SK-N-SH (cell line): ENCODE data around the gene SDC3. TPM values are rescaled to one million over a fixed set of nuclear protein-coding genes. Genes with fewer than 3 reads are reported as not detected.

ENCODE experiments used
- CTCF ChIA-PET: fragments of 300-600, 350-600 bp; formaldehyde crosslinking; extraction: SDS; loops from one replicate; lab custom pipeline; 2021; lab: Yijun Ruan, JAX
- POLR2A ChIA-PET: fragments of 350-600 bp; sonication (Branson Sonifier 250); formaldehyde crosslinking; extraction: SDS; loops from one replicate; lab custom pipeline; 2020; ENCODE audit warnings: antibody characterized with exemption, inconsistent platforms; lab: Yijun Ruan, JAX
- DNase-seq: peaks from one replicate; pipeline ENCODE4 v3.0.0; 2012
- H2AFZ ChIP-seq: fragments of 200-600 bp; sonication (generic); 2 replicates; pipeline ENCODE4 v1.8.1; 2016; ENCODE audit warnings: antibody characterized with exemption, mild to moderate bottlenecking, low read depth
- H3F3A ChIP-seq: fragments of 200-600 bp; sonication (generic); replicated peaks from 2 replicates; pipeline ENCODE3; 2016; ENCODE audit warnings: antibody characterized with exemption, mild to moderate bottlenecking; ENCODE audit not compliant: insufficient read depth
- H3K27ac ChIP-seq, 2 experiments: fragments of 200-500 bp in 1 of 2; fragments of 200-600 bp in 1 of 2; sonication (Bioruptor generic) in 1 of 2; sonication (generic), shearing (Covaris generic) in 1 of 2; 2 replicates each; pipeline versions ENCODE4 v1.5.1 to v1.6.1; 2014 to 2016; ENCODE audit warnings: low read depth in 2 of 2, inconsistent platforms in 1 of 2, low read length in 1 of 2, mild to moderate bottlenecking in 1 of 2, mixed read lengths in 1 of 2
- H3K27me3 ChIP-seq: fragments of 200-600 bp; sonication (generic), shearing (Covaris generic); 2 replicates; pipeline ENCODE4 v1.6.1; 2016; ENCODE audit warnings: mixed run types; ENCODE audit not compliant: insufficient read depth
- H3K36me3 ChIP-seq, 2 experiments: fragments of 200-500 bp in 1 of 2; fragments of 200-600 bp in 1 of 2; sonication (Bioruptor generic) in 1 of 2; sonication (generic) in 1 of 2; replicated peaks in 1 of 2; 2 replicates each; pipeline versions ENCODE3 to v1.5.1; 2014 to 2016; ENCODE audit warnings: low read length in 1 of 2, mild to moderate bottlenecking in 1 of 2; ENCODE audit not compliant: insufficient read depth in 2 of 2, control insufficient read depth in 1 of 2
- H3K4me1 ChIP-seq, 2 experiments: fragments of 200-500 bp in 1 of 2; fragments of 200-600 bp in 1 of 2; sonication (Bioruptor generic) in 1 of 2; sonication (generic), shearing (Covaris generic) in 1 of 2; 2 replicates each; pipeline versions ENCODE4 v1.5.1 to v1.6.1; 2014 to 2016; ENCODE audit warnings: low read depth in 1 of 2, low read length in 1 of 2, mixed run types in 1 of 2; ENCODE audit not compliant: insufficient read depth in 2 of 2, control insufficient read depth in 1 of 2
- H3K4me2 ChIP-seq: fragments of 200-600 bp; sonication (generic), shearing (Covaris generic); 2 replicates; pipeline ENCODE4 v1.6.1; 2017; ENCODE audit warnings: mixed run types
- H3K4me3 ChIP-seq, 2 experiments: fragments of 200-500 bp in 1 of 2; fragments of 200-600 bp in 1 of 2; sonication (Bioruptor generic) in 1 of 2; sonication (generic), shearing (Covaris generic) in 1 of 2; 2 replicates each; pipeline versions ENCODE4 v1.5.1 to v1.8.1; 2014 to 2016; ENCODE audit warnings: low read depth in 2 of 2, inconsistent platforms in 1 of 2, low read length in 1 of 2, mild to moderate bottlenecking in 1 of 2, mixed read lengths in 1 of 2, moderate library complexity in 1 of 2
- H3K79me2 ChIP-seq: fragments of 200-600 bp; sonication (generic); 2 replicates; pipeline ENCODE4 v1.8.1; 2017; ENCODE audit warnings: mild to moderate bottlenecking; ENCODE audit not compliant: insufficient read depth
- H3K9ac ChIP-seq: fragments of 200-600 bp; sonication (generic); 2 replicates; pipeline ENCODE4 v1.6.1; 2017; ENCODE audit warnings: mixed run types
- H3K9me2 ChIP-seq: fragments of 200-600 bp; sonication (generic); 2 replicates; pipeline ENCODE4 v1.6.1; 2017; ENCODE audit warnings: mixed run types
- H3K9me3 ChIP-seq: fragments of 200-600 bp; sonication (generic); 2 replicates; pipeline ENCODE4 v1.6.1; 2017; ENCODE audit warnings: mixed run types, mild to moderate bottlenecking, moderate library complexity
- H4K20me1 ChIP-seq: fragments of 200-600 bp; sonication (generic); 2 replicates; pipeline ENCODE4 v1.6.1; 2017; ENCODE audit warnings: mild to moderate bottlenecking, mixed run types; ENCODE audit not compliant: insufficient read depth
- CHD2 ChIP-seq: fragments of 150-350 bp; IDR thresholded peaks from 2 replicates; pipeline ENCODE4 v1.6.1; 2018; ENCODE audit warnings: low read length; ENCODE audit not compliant: partially characterized antibody
- ELF1 ChIP-seq: IDR thresholded peaks from 2 replicates; pipeline ENCODE4 v1.4.0; 2012
- EZH2phosphoT487 ChIP-seq: fragments of 200-600 bp; sonication (generic); IDR thresholded peaks from 2 replicates; pipeline ENCODE4 v1.6.1; 2017; ENCODE audit warnings: low read depth, mixed run types, mild to moderate bottlenecking, antibody characterized with exemption, moderate library complexity, borderline replicate concordance
- FOSL2 ChIP-seq: IDR thresholded peaks from 2 replicates; pipeline ENCODE4 v1.4.0; 2012; ENCODE audit warnings: low read depth, mild to moderate bottlenecking, moderate library complexity, borderline replicate concordance
- FOXJ3 ChIP-seq: sonication (generic); formaldehyde crosslinking; IDR thresholded peaks from 2 replicates; pipeline ENCODE4 v1.5.1; 2020; ENCODE audit warnings: mild to moderate bottlenecking, missing genetic modification reagents
- FOXM1 ChIP-seq: IDR thresholded peaks from 2 replicates; pipeline ENCODE4 v1.4.0; 2012; ENCODE audit warnings: low read depth, mild to moderate bottlenecking
- GABPA ChIP-seq: IDR thresholded peaks from 2 replicates; pipeline ENCODE4 v1.4.0; 2012; ENCODE audit warnings: low read depth, mild to moderate bottlenecking
- JUND ChIP-seq: IDR thresholded peaks from 2 replicates; pipeline ENCODE4 v1.4.0; 2012
- MEF2A ChIP-seq: IDR thresholded peaks from 2 replicates; pipeline ENCODE4 v1.4.0; 2012; ENCODE audit warnings: low read depth, borderline replicate concordance
- NFIC ChIP-seq: IDR thresholded peaks from 2 replicates; pipeline ENCODE4 v1.4.0; 2012; ENCODE audit warnings: borderline replicate concordance
- NRF1 ChIP-seq: IDR thresholded peaks from 2 replicates; pipeline ENCODE4 v1.6.1; 2012; ENCODE audit warnings: low read depth, mild to moderate bottlenecking, low read length
- PBX3 ChIP-seq: IDR thresholded peaks from 2 replicates; pipeline ENCODE4; 2012
- POLR2AphosphoS5 ChIP-seq: IDR thresholded peaks from 2 replicates; pipeline ENCODE4 v1.6.1; 2012; ENCODE audit warnings: low read depth, low read length
- SIN3A ChIP-seq: IDR thresholded peaks from 2 replicates; pipeline ENCODE4 v1.6.1; 2012; ENCODE audit warnings: low read depth, mild to moderate bottlenecking, low read length, moderate library complexity, borderline replicate concordance
- TCF12 ChIP-seq: IDR thresholded peaks from 2 replicates; pipeline ENCODE4 v1.4.0; 2012
- TEAD4 ChIP-seq: IDR thresholded peaks from 2 replicates; pipeline ENCODE4 v1.4.0; 2012; ENCODE audit warnings: mild to moderate bottlenecking, borderline replicate concordance; ENCODE audit not compliant: insufficient read depth
- USF1 ChIP-seq: IDR thresholded peaks from 2 replicates; pipeline ENCODE4 v1.4.0; 2012; ENCODE audit warnings: low read depth, borderline replicate concordance
- USF2 ChIP-seq: fragments of 150-350 bp; IDR thresholded peaks from 2 replicates; pipeline ENCODE4 v1.6.1; 2017; ENCODE audit warnings: antibody characterized with exemption, low read length, low read depth, borderline replicate concordance
- YY1 ChIP-seq: IDR thresholded peaks from 2 replicates; pipeline ENCODE4 v1.4.0; 2012; ENCODE audit warnings: low read depth, mild to moderate bottlenecking
- ZBTB33 ChIP-seq: IDR thresholded peaks from 2 replicates; pipeline ENCODE4 v1.4.0; 2012; ENCODE audit warnings: low read depth, borderline replicate concordance
- WGBS: methylation state at CpG from one replicate; pipeline ENCODE4 v1.1.6; 2017; ENCODE audit warnings: low lambda C conversion rate; 5-methylcytosine and 5-hydroxymethylcytosine counted together
- polyA plus RNA-seq, 3 experiments: library from polyadenylated mRNA; depleted of rRNA; stranded (reverse); fragments of >200 nt; gene quantifications; 2 replicates each; pipeline ENCODE4 v1.2.3, GENCODE V29; 2012

Gene SDC3
- polyA plus RNA-seq, 1 of the 3 experiments (the other 2 are of a cell fraction) = 18.8 TPM

- Histone ChIP-seq H3K27ac (no peak overlapping the region), H3K36me3 (no peaks in the 10 kb centered on the region), H3K9me3 (no peaks in the 10 kb centered on the region), H3K4me2 (no peak overlapping the region), H3K4me1 (peaks cover 0 to 16% of the 10 kb centered on the region in 2 experiments; a peak in 1 of 4 replicates), H2AFZ (no peak overlapping the region), H4K20me1 (no peaks in the 10 kb centered on the region), H3K9me2 (no peaks in the 10 kb centered on the region), H3F3A (no peaks in the 10 kb centered on the region), H3K4me3 (no peak overlapping the region), H3K9ac (no peak overlapping the region), H3K27me3 (no peaks in the 10 kb centered on the region), H3K79me2 (no peaks in the 10 kb centered on the region)
- POLR2A ChIA-PET = no interaction called here
- DNase-seq = no peak
- CTCF ChIA-PET = interaction anchor here (1.4 kb wide), 1 partner anchor 11 kb away, joined by 3 read pairs; no protein-coding TSS in a partner anchor
- 75% methylated on average over 5 of the region's 5 CpGs for WGBS
- TF ChIP-seq TEAD4 (no peak), FOXJ3 (no peak), YY1 (no peak), ZBTB33 (no peak), USF2 (no peak), MEF2A (no peak), FOSL2 (no peak), FOXM1 (no peak), GABPA (no peak), ELF1 (no peak), NFIC (no peak), PBX3 (no peak), NRF1 (no peak), TCF12 (no peak), JUND (no peak), SIN3A (no peak), POLR2AphosphoS5 (no peak), USF1 (no peak), CHD2 (no peak), EZH2phosphoT487 (no peak)
Measured at GRCh38 chr1:30852026-30852425, 56.5 kb downstream of the SDC3 start.
